HUES48 (cell line): ENCODE results near the gene BPTF.
"Not testable (repeated sequence)": the region's sequence is repeated elsewhere in the genome, so short reads cannot be mapped to it uniquely, and the experiment has no call there.

Experiments
- H3K27ac ChIP-seq: one replicate; pipeline ENCODE4 v1.7.0; 2013; ENCODE audit warnings: low read depth, low read length, inconsistent platforms
- H3K27me3 ChIP-seq: 2 replicates; pipeline ENCODE4 v1.6.1; 2013; ENCODE audit warnings: mild to moderate bottlenecking, low read length; ENCODE audit not compliant: control insufficient read depth, insufficient read depth
- H3K36me3 ChIP-seq: 2 replicates; pipeline ENCODE4 v1.6.1; 2013; ENCODE audit warnings: low read length; ENCODE audit not compliant: control insufficient read depth, insufficient read depth
- H3K4me1 ChIP-seq: 2 replicates; pipeline ENCODE4 v1.6.1; 2013; ENCODE audit warnings: mild to moderate bottlenecking, low read length; ENCODE audit not compliant: control insufficient read depth, insufficient read depth
- H3K4me3 ChIP-seq: 2 replicates; pipeline ENCODE4 v1.5.1; 2013; ENCODE audit warnings: mild to moderate bottlenecking, low read depth, low read length
- H3K9ac ChIP-seq: 2 replicates; pipeline ENCODE4 v1.6.1; 2013; ENCODE audit warnings: mild to moderate bottlenecking, low read depth, low read length, moderate library complexity
- H3K9me3 ChIP-seq: 2 replicates; pipeline ENCODE4 v1.6.1; 2013; ENCODE audit warnings: low read length; ENCODE audit not compliant: control insufficient read depth, insufficient read depth

BPTF gene

DNA sequence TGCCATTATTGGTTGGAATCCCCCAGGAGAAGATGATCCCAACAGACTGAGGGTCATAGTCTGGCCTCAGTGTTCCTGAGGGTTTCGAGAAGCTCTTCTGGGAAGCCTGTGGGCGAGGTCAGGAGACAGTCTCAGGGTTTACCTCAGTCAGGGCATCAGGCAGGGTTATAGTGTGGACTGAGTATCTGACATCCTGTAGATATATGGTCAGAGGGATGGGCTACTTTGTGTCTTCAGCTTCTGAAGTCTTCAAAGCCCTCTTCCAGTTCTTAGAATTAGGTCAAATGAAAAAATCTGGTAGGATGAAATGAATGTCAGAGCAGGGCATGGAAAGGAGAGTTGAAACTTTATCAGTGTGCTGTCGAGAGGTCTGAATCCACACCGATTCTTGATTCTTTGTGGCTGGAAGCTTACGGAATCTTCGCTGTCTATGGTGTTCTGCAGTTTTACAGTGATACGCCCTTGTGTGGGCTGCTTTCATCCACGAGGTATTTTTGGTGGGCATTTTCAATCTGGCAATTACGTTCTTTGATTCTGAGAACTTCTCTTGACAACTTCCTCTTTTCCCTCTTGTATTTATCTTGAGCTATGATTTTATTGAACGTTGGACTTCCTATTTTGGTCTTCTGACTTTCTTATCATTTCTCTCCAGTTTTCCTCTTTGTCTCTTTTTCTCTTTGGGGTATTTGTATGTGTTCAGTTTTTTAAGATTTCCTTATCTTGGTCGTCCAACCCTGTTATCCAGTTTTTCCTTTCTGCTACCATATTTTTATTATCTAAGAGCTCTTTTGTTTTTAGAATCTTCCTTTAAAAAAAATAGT is 30.4 kb downstream of the BPTF start:
- H3K4me1 ChIP-seq: no peaks in the 10 kb centered on the region
- H3K4me3 ChIP-seq: no peak overlapping the region
- H3K9me3 ChIP-seq: no peaks in the 10 kb centered on the region
- H3K27ac ChIP-seq: no peak overlapping the region
- H3K27me3 ChIP-seq: no peaks in the 10 kb centered on the region
- peaks cover 29% of the 10 kb centered on the region for H3K36me3 ChIP-seq
- H3K9ac ChIP-seq: no peak overlapping the region

- not testable (repeated sequence) for H3K4me1 ChIP-seq, H3K4me3 ChIP-seq, H3K9me3 ChIP-seq, H3K27me3 ChIP-seq, H3K27ac ChIP-seq, H3K9ac ChIP-seq
- H3K36me3 ChIP-seq: peaks cover 29% of the 10 kb centered on the region
Observed at GRCh38 chr17:67856402-67856801, 31.1 kb downstream of the BPTF start.

- no peaks in the 10 kb centered on the region for H3K4me1 ChIP-seq
- H3K36me3 ChIP-seq: peaks cover 17% of the 10 kb centered on the region
- H3K9me3 ChIP-seq: no peaks in the 10 kb centered on the region
- no peaks in the 10 kb centered on the region for H3K27me3 ChIP-seq
- H3K4me3 ChIP-seq: no peak overlapping the region
- H3K27ac ChIP-seq: no peak overlapping the region
- no peak overlapping the region for H3K9ac ChIP-seq
Observed at GRCh38 chr17:67862614-67863217, 37.4 kb downstream of the BPTF start.

DNA sequence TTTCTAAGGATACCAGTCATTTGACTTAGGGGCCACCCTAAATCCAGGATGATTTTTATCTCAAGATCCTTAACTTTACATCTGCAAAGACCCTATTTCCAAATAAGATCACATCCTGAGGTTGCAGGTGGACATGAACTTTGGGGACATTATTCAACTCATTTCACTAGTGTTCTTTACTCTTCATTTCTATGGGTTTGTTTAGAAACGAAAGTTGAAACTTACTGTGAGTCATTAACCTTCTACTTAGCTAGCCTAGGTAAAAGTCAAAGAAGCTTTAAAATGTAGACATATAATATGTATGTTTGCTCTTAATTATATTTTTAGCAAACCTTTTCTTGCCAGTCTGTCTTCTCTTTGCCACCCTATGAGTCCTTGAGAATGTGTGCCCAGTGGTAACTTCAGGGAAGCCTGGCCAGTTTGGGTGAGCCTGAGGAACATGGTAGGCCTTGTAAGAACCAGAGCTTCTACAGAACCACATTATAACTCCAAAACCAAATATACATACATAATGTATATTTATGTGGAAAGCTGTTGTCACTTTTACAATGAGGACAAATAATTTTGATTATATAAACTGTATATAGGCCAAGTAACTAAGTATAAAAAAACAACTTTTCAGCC is 38.4 kb downstream of the BPTF start:
- no peaks in the 10 kb centered on the region for H3K9me3 ChIP-seq
- no peak overlapping the region for H3K9ac ChIP-seq
- H3K27ac ChIP-seq: no peak overlapping the region
- H3K36me3 ChIP-seq: peaks cover 25% of the 10 kb centered on the region
- no peaks in the 10 kb centered on the region for H3K4me1 ChIP-seq
- no peak overlapping the region for H3K4me3 ChIP-seq
- no peaks in the 10 kb centered on the region for H3K27me3 ChIP-seq

GRCh38 chr17:67865438-67865837 is 40.1 kb downstream of the BPTF start:
- no peaks in the 10 kb centered on the region for H3K4me1 ChIP-seq
- no peak overlapping the region for H3K27ac ChIP-seq
- H3K9me3 ChIP-seq: no peaks in the 10 kb centered on the region
- H3K27me3 ChIP-seq: no peaks in the 10 kb centered on the region
- H3K4me3 ChIP-seq: no peak overlapping the region
- H3K9ac ChIP-seq: no peak overlapping the region
- peaks cover 30% of the 10 kb centered on the region for H3K36me3 ChIP-seq

GRCh38 chr17:67867591-67867990 is 42.3 kb downstream of the BPTF start:
- Histone ChIP-seq H3K9me3 (no peaks in the 10 kb centered on the region), H3K4me3 (no peak overlapping the region), H3K36me3 (peaks cover 32% of the 10 kb centered on the region), H3K4me1 (no peaks in the 10 kb centered on the region), H3K9ac (no peak overlapping the region), H3K27ac (no peak overlapping the region), H3K27me3 (no peaks in the 10 kb centered on the region)

DNA sequence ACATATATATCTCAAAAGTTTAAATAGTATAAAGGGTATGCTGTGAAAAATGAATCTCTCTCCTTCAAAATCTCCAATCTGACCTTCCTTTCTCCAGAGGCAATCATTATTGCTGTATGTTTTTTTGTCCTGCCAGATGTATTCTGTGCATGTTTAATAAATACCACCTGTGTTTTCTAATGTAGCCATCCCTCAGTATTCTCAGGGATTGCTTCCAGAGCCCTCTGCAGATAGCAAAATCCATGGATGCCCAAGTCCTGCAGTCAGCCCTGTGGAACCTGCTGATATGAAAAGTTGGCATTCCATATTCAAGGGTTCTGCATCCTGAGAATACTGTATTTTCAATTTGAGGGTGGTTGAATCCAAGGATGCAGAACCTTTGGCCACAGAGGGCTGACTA is 42.9 kb downstream of the BPTF start:
- H3K4me1 ChIP-seq: no peaks in the 10 kb centered on the region
- H3K27me3 ChIP-seq: no peaks in the 10 kb centered on the region
- H3K9me3 ChIP-seq: no peaks in the 10 kb centered on the region
- no peak overlapping the region for H3K4me3 ChIP-seq
- H3K9ac ChIP-seq: no peak overlapping the region
- H3K27ac ChIP-seq: no peak overlapping the region
- H3K36me3 ChIP-seq: peaks cover 32% of the 10 kb centered on the region

- Histone ChIP-seq H3K4me3 (no peak overlapping the region), H3K27me3 (no peaks in the 10 kb centered on the region), H3K36me3 (peaks cover 57% of the 10 kb centered on the region), H3K9ac (no peak overlapping the region), H3K27ac (no peak overlapping the region), H3K4me1 (peaks cover 4% of the 10 kb centered on the region; the same call in 1 of the 2 replicates), H3K9me3 (no peaks in the 10 kb centered on the region)
Observed at GRCh38 chr17:67879662-67880061, 54.4 kb downstream of the BPTF start.

- H3K4me1 ChIP-seq: peaks cover 4% of the 10 kb centered on the region; the same call in 1 of the 2 replicates
- no peak overlapping the region for H3K4me3 ChIP-seq
- H3K36me3 ChIP-seq: peaks cover 50% of the 10 kb centered on the region
- no peaks in the 10 kb centered on the region for H3K27me3 ChIP-seq
- no peaks in the 10 kb centered on the region for H3K9me3 ChIP-seq
- no peak overlapping the region for H3K9ac ChIP-seq
- no peak overlapping the region for H3K27ac ChIP-seq
Observed at GRCh38 chr17:67881083-67881482, 55.8 kb downstream of the BPTF start.

DNA sequence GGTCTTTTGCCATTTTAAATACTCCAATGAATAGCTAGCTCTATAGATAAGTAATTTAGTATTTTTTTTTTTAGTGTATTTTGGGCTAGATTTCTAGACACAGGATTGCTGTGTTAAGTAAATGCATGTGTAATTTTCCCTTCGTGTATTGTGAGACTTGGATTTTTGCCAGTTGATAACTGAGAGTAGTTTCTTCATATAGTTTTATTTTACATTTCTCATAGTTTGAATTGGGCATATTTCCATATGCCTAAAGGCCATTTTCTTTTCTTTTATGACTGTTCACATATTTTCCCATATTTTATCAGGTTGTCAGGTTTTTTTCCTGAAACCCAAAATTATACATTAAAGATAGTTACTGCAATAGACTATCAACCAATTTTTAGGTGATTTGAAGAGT is 59.4 kb downstream of the BPTF start:
- Histone ChIP-seq H3K36me3 (peaks cover 48% of the 10 kb centered on the region), H3K4me3 (no peak overlapping the region), H3K27me3 (no peaks in the 10 kb centered on the region), H3K27ac (no peak overlapping the region), H3K9me3 (no peaks in the 10 kb centered on the region), H3K4me1 (no peaks in the 10 kb centered on the region), H3K9ac (no peak overlapping the region)

DNA sequence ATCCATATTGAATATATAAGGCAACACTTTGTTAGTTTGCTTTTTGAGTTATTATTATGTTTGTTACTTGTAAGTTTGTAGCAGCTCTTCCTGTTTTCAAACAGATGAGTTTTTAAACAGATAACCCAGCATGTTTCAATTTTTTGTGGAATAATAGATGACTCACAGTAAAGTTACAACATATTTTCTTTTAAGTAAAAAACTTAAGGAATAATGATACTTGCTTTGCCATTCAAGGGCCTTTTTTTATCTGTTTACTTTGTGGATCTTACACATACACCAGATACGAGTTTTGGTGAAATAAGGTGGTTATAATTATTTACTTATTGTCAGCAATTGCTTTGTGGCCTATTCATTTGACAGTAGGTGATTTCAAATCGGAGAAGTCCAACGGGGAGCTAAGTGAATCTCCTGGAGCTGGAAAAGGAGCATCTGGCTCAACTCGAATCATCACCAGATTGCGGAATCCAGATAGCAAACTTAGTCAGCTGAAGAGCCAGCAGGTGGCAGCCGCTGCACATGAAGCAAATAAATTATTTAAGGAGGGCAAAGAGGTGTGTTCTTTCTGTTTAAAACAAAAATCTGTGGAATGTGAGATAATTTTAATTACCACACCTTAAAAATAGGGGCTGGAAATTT is 66.3 kb downstream of the BPTF start:
- Histone ChIP-seq H3K36me3 (peaks cover 90% of the 10 kb centered on the region), H3K9ac (no peak overlapping the region), H3K4me1 (no peaks in the 10 kb centered on the region), H3K27me3 (no peaks in the 10 kb centered on the region), H3K27ac (no peak overlapping the region), H3K9me3 (no peaks in the 10 kb centered on the region), H3K4me3 (no peak overlapping the region)
